HG03066 (cell line): ENCODE results near the gene FIGNL2.

Experiments used
- ATAC-seq: cut with Tn5 transposase; IDR thresholded peaks from one replicate; pipeline ENCODE4 v1.9.1; 2021; ENCODE audit warnings: low read depth; ENCODE audit not compliant: unreplicated experiment

Gene FIGNL2

DNA sequence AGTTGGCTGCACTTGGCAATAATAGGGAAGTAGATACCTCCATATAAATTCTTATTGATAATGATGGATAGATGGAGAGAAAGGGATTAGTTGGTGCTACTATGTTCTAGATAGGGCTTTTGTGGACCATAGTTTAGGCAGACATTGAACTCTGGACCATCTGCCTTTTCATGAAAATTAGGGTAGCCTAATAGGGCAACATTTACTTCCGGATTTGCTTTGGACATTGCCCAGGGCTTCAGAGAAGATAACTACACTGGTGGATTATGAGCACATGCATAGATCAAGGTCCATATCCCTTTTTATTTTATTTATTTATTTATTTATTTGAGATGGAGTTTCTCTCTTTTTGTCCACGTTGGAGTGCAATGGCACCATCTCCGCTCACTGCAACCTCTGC lies 70.5 kb downstream of the FIGNL2 start:
- no peak for ATAC-seq

DNA sequence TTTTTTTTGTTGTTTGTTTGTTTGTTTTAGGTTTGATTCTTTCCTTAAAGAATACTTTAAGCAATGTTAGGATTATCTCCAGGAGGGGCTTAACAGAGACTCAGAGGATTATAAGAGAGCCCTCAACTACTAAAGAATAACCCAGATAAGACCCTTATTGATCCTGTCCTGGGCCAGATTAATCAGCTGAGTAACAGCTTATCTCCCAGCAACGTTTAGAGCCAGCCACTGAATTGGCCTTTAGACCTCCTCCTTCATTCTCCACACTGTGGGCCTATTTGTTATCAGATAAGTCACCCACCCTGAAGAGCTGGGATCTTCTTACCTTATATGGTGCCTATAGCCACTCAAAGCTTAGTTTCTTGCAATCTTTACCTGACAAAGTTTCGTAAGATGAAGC lies 71.1 kb downstream of the FIGNL2 start:
- ATAC-seq, result no peak

DNA sequence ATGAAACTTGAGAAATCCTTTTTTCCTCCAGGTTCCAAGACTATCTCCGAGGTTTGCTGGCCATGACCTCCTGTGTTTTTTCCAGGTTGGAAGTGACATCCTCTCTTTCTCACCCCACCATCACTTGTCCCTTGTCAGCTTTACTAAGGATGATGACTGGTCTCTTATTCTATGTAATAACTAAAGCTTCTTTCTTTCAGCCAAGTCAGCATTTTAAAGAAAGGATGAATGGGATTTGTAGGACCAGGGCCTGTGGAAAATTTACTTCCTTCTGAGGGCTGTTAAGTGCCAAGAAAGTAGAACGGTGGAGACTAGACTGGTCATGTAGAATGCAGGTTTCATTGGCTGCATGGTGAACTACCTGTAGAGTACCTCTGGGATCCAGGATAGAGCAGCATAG lies 73.6 kb downstream of the FIGNL2 start:
- ATAC-seq, result no peak

DNA sequence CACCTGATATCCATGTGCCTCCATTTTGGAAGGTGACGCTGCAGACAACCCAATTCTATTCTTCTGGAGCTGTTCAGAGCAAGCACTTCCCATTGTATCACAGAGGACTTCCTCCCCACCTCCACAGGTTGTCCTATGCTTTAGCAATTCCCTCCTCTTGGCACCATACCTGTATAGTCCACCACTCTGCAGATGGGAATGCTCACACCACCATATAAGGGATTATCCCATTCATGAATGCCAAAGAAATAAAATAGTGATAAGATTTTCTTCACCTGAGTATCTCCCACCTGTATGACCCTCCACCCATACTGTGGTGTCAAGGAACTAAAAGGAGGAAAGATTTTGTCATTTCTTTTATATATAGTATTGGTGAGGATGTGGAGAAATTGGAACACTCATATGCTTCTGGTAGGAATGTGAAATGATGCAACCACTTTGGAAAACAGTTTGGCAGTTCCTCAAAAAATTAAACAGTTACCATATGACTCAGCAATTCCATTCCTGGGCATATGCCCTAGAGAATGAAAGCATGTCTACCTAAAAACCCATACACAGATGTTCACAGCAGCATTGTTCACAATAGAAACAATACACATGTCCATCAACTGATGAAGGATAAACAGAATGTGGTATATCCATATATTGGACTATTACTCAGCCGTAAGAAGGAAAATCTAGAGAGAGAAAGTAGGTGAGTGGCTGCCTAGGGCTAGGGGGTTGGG lies 75.2 kb downstream of the FIGNL2 start:
- no peak for ATAC-seq

DNA sequence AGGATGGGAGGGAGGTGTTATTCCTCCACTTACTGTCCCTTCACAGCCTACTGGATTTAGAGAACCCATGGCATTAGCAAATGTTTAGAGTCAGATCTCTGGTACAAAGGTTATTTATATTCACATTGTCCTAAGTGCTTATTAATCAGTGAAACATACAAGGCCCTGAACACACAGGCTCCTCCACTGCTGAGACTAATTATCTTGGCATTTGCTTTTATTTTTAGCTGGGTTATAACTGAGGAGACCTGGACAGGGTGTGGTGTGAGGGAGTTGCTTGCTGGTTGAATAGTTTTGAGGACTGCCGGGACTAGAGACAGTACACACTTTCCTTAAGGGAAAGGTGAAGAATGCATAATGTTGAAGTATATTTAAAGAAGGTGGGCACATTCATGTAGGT lies 77.5 kb downstream of the FIGNL2 start:
- no peak for ATAC-seq
